Uterus (tissue), 2 donors: ENCODE results near the gene FETUB.

Experiments
- CTCF ChIP-seq, 4 experiments: fragments of 200-600 bp in 2 of 4; fragments of 450-650 bp in 2 of 4; sonication (generic) in 2 of 4; IDR thresholded peaks; one replicate each; pipeline ENCODE4 v1.5.1; 2016 to 2019; ENCODE audit warnings: antibody characterized with exemption in 4 of 4, mild to moderate bottlenecking in 2 of 4, moderate library complexity in 1 of 4
- POLR2A ChIP-seq, 2 donors: fragments of 450-650 bp; IDR thresholded peaks; one replicate each; pipeline ENCODE4 v1.6.1; 2016; ENCODE audit warnings: antibody characterized with exemption in 2 of 2, mild to moderate bottlenecking in 1 of 2, moderate library complexity in 1 of 2

- no peak for TF ChIP-seq CTCF (IDR thresholded peaks at IDR 0.05)
- TF ChIP-seq POLR2A (IDR thresholded peaks at IDR 0.05) = no peak
Measured at GRCh38 chr3:186680869-186681268, 40.7 kb downstream of the FETUB start.
